Heart left ventricle (tissue), 16 donors: ENCODE measurements around the gene RIN2. TPM values are rescaled to one million over a fixed set of nuclear protein-coding genes. Genes with fewer than 3 reads are reported as not detected.
"Not testable (repeated sequence)": the region's sequence is repeated elsewhere in the genome, so short reads cannot be mapped to it uniquely, and the experiment has no call there.

Source experiments
- ATAC-seq, 4 donors: fragments of 200-7000 bp; cut with Tn5 transposase; one replicate each; pipeline ENCODE4 v1.9.1; 2020 to 2022; ENCODE audit warnings: moderate library complexity in 4 of 4, mild to moderate bottlenecking in 3 of 4, moderate number of reproducible peaks in 1 of 4
- DNase-seq, 5 donors: peaks; one replicate each; pipeline ENCODE4 v3.0.0-alpha.2; 2020
- H3K27ac ChIP-seq, 12 donors: fragments of 200-600 bp; sonication (generic) in 4 of 12; one replicate each; pipeline versions ENCODE4 v1.5.0 to v1.8.0; 2016 to 2022; ENCODE audit warnings: mild to moderate bottlenecking in 2 of 12
- H3K27me3 ChIP-seq, 9 donors: fragments of 200-600 bp; sonication (generic) in 2 of 9; one replicate each; pipeline versions ENCODE4 v1.5.1 to v1.8.0; 2016 to 2022; ENCODE audit warnings: mild to moderate bottlenecking in 3 of 9
- H3K36me3 ChIP-seq, 9 donors: fragments of 200-600 bp; sonication (generic) in 2 of 9; one replicate each; pipeline versions ENCODE4 v1.5.0 to v1.8.0; 2018 to 2022; ENCODE audit warnings: mild to moderate bottlenecking in 2 of 9
- H3K4me1 ChIP-seq, 12 donors: fragments of 200-600 bp; sonication (generic) in 4 of 12; one replicate each; pipeline versions ENCODE4 v1.5.0 to v1.8.0; 2016 to 2022; ENCODE audit warnings: mild to moderate bottlenecking in 3 of 12
- H3K4me3 ChIP-seq, 12 donors: fragments of 200-600 bp; sonication (generic) in 4 of 12; one replicate each; pipeline versions ENCODE4 v1.5.0 to v1.8.0; 2017 to 2022; ENCODE audit warnings: mild to moderate bottlenecking in 9 of 12, moderate library complexity in 4 of 12
- H3K9me3 ChIP-seq, 12 donors: fragments of 200-600 bp; sonication (generic) in 4 of 12; one replicate each; pipeline versions ENCODE4 v1.5.0 to v1.8.0; 2016 to 2022; ENCODE audit warnings: mild to moderate bottlenecking in 1 of 12
- POLR2A ChIP-seq, 2 donors: fragments of 450-650 bp; IDR thresholded peaks; one replicate each; pipeline ENCODE4 v1.6.1; 2017; ENCODE audit warnings: antibody characterized with exemption in 2 of 2, mild to moderate bottlenecking in 2 of 2, moderate library complexity in 2 of 2
- WGBS, 4 donors: extraction: QIAGEN DNeasy Blood & Tissue Kit in 2 of 4; methylation state at CpG; one replicate each; pipeline versions ENCODE4 v1.1.5 to v1.1.7; 2013 to 2018; 5-methylcytosine and 5-hydroxymethylcytosine counted together
- intact Hi-C, 10 donors: fragments of 100-400 bp; cut with DNase I; formaldehyde crosslinking; loops; one replicate each; pipeline versions ENCODE4 v1.11.1 to v1.14.2; 2022
- polyA plus RNA-seq, 2 donors: library from polyadenylated mRNA; stranded (reverse); fragments of 200-250 nt; gene quantifications; one replicate each; pipeline ENCODE4 v1.2.3, GENCODE V29; 2013
- total RNA-seq, 9 donors: library from RNA; depleted of rRNA in 2 of 9; stranded (reverse); fragments of >200 nt in 2 of 9; fragmentation: NEBNext Ultra II Directional in 3 of 9; extraction: Animal tissue kit (Norgen Biotek cat#: 25700) in 3 of 9; gene quantifications; one replicate each; pipeline versions ENCODE4 v1.1.0 to v1.2.4, GENCODE V29; 2016 to 2023
- TF ChIP-seq, protein P1 (sequence below), 12 donors: fragments of 200-600 bp; sonication (generic) in 4 of 12; IDR thresholded peaks; one replicate each; pipeline versions ENCODE4 v1.5.0 to v1.8.0; 2018 to 2022; ENCODE audit warnings: antibody characterized with exemption in 12 of 12, mild to moderate bottlenecking in 5 of 12
- donor health status: ischemic (EF 13 %, LVEDD 7.1; RV severe dilation, severe dysfunction).
- donor health status: healthy with polysubstance abuse.
- donor health status: DM: no; HTN: yes; CAD: no.
- donor health status: DM: no; HTN: no; CAD: no.
- donor health status: ischemic (EF 25% LVEDD 6.9; RV normal size, moderate dysfunction).
- donor health status: ischemic (EF 25% LVEDD 5.7; RV mildly dilated, moderate dysfunction).
- donor health status: healthy.
- donor health status: DM: yes; HTN: yes; CAD: no.
- donor health status: ischemic (EF 35%, LVEDD 5.7; RV mildly dilated, moderate dysfunction).
- donor health status: nonischemic (EF 11% LVEDD 7.7; RV severe dilation, severe dysfunction).
- donor health status: DM: yes; HTN: yes; CAD: no.
- donor health status: PGD.
- donor health status: ischemic (EF 29% LVEDD 5.4; RV normal size, mild dysfunction).
- donor health status: nonischemic (EF 23%, LVEDD 6.1; RV moderate dilation, normal function).

RIN2 gene
- total and polyA plus RNA-seq, 11 donors = 15.0 to 76.5 (median 56.7) TPM

DNA sequence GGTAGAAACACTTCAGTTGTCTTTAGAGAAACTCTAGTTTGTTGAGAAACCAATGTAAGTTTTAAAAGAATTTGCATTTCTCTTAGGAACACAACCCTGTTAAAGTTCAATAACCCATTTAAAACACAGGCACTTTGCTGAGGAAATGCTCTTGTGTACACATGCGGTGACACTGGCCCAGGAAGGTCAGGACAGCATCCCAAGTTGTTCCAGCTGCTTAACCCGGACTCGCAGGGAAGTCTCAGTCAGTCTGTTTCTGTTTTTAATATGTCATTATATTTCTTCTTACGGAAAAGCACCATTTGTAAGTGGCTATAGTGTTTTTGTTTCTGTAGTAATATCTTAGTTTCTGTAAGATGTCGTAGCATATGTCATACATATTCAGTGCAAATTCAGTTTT, 36.9 kb downstream of the RIN2 start:
- ATAC-seq (peak in 2 of 4 donors; percentile 41 to 47), DNase-seq (peak in 1 of 5 donors; percentile 44)
- H3K36me3 ChIP-seq = peaks cover 0 to 11% (median 5%) of the 10 kb centered on the region in 9 donors
- no peaks in the 10 kb centered on the region for H3K9me3 ChIP-seq
- intact Hi-C loops = no loop called here
- TF ChIP-seq, protein P1, sequence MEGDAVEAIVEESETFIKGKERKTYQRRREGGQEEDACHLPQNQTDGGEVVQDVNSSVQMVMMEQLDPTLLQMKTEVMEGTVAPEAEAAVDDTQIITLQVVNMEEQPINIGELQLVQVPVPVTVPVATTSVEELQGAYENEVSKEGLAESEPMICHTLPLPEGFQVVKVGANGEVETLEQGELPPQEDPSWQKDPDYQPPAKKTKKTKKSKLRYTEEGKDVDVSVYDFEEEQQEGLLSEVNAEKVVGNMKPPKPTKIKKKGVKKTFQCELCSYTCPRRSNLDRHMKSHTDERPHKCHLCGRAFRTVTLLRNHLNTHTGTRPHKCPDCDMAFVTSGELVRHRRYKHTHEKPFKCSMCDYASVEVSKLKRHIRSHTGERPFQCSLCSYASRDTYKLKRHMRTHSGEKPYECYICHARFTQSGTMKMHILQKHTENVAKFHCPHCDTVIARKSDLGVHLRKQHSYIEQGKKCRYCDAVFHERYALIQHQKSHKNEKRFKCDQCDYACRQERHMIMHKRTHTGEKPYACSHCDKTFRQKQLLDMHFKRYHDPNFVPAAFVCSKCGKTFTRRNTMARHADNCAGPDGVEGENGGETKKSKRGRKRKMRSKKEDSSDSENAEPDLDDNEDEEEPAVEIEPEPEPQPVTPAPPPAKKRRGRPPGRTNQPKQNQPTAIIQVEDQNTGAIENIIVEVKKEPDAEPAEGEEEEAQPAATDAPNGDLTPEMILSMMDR (IDR thresholded peaks at IDR 0.05) = no peak
- TF ChIP-seq POLR2A (IDR thresholded peaks at IDR 0.05) = no peak
- H3K4me1 ChIP-seq = peaks cover 0 to 34% (median 9%) of the 10 kb centered on the region in 12 donors
- H3K27ac ChIP-seq = no peak overlapping the region
- no peaks in the 10 kb centered on the region for H3K27me3 ChIP-seq
- no peak overlapping the region for H3K4me3 ChIP-seq
- 55 to 59% (median 58%) methylated on average over 5 of the region's 5 CpGs for WGBS, 4 donors

GRCh38 chr20:19799325-19799724, 41.3 kb downstream of the RIN2 start:
- H3K9me3 ChIP-seq = no peaks in the 10 kb centered on the region
- 83 to 88% (median 87%) methylated on average over 5 of the region's 5 CpGs for WGBS, 4 donors
- intact Hi-C loops = no loop called here
- H3K4me1 ChIP-seq = peaks cover 0 to 37% (median 10%) of the 10 kb centered on the region in 12 donors
- no peak for DNase-seq
- TF ChIP-seq POLR2A (IDR thresholded peaks at IDR 0.05) = no peak
- TF ChIP-seq, protein P1 (IDR thresholded peaks at IDR 0.05) = no peak
- no peak for ATAC-seq
- H3K27ac ChIP-seq = no peak overlapping the region
- peaks cover 0 to 45% (median 27%) of the 10 kb centered on the region in 9 donors for H3K36me3 ChIP-seq
- H3K27me3 ChIP-seq = no peaks in the 10 kb centered on the region
- no peak overlapping the region for H3K4me3 ChIP-seq

- DNase-seq (no peak), ATAC-seq (no peak)
- Histone ChIP-seq H3K36me3 (peaks cover 0 to 48% (median 27%) of the 10 kb centered on the region in 9 donors), H3K4me1 (peaks cover 2 to 41% (median 17%) of the 10 kb centered on the region in 12 donors), H3K9me3 (no peaks in the 10 kb centered on the region), H3K27ac (peak overlapping the region in 2 of 12 donors; percentile 1 to 20), H3K27me3 (no peaks in the 10 kb centered on the region), H3K4me3 (no peak overlapping the region)
- WGBS, 4 donors = 84 to 98% (median 92%) methylated on average over 6 of the region's 6 CpGs
- no peak for TF ChIP-seq POLR2A (IDR thresholded peaks at IDR 0.05)
- TF ChIP-seq, protein P1 (IDR thresholded peaks at IDR 0.05) = no peak
- intact Hi-C loops = loop anchor here in 8 of 10 donors (1.0 to 5.0 kb wide), 3 partner anchors 109 to 111 kb away; no protein-coding TSS in a partner anchor
These were observed 44.0 kb downstream of the RIN2 start for GRCh38 chr20:19802099-19802491.

- H3K4me1 ChIP-seq = peaks cover 2 to 46% (median 21%) of the 10 kb centered on the region in 12 donors
- no peak overlapping the region for H3K4me3 ChIP-seq
- DNase-seq (no peak), ATAC-seq (peak; percentile 42 to 68 (median 62))
- H3K27me3 ChIP-seq = no peaks in the 10 kb centered on the region
- H3K9me3 ChIP-seq = no peaks in the 10 kb centered on the region
- peak overlapping the region in 2 of 12 donors; percentile 1 to 20 for H3K27ac ChIP-seq
- intact Hi-C loops = loop anchor here in 8 of 10 donors (1.0 to 5.0 kb wide), 3 partner anchors 110 to 111 kb away; no protein-coding TSS in a partner anchor
- TF ChIP-seq, protein P1 (IDR thresholded peaks at IDR 0.05) = peak in 11 of 12 donors; percentile 18 to 49 (median 37)
- no peak for TF ChIP-seq POLR2A (IDR thresholded peaks at IDR 0.05)
- peaks cover 0 to 48% (median 27%) of the 10 kb centered on the region in 9 donors for H3K36me3 ChIP-seq
- 79 to 90% (median 80%) methylated on average over 3 to 4 of the region's 4 CpGs for WGBS, 4 donors
These were observed 44.6 kb downstream of the RIN2 start for GRCh38 chr20:19802492-19803158.

DNA sequence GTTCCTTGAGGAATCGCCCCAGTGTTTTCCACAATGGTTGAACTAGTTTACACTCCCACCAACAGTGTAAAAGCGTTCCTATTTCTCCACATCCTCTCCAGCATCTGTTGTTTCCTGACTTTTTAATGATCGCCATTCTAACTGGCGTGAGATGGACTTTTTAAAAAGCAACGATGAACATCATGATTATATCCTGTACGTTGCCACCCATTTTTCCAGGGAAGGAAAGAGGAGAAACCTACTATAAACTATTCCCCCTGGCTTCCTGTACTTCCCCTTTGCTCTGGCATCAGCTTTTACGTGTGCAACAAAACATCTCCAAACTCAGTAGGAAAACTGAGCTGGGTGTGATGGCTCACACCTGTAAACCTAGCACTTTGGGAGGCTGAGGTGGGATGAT, 48.2 kb downstream of the RIN2 start:
- DNase-seq, H3K4me3 ChIP-seq, H3K9me3 ChIP-seq, ATAC-seq, intact Hi-C loops, H3K27me3 ChIP-seq: not testable (repeated sequence)
- peaks cover 0 to 40% (median 12%) of the 10 kb centered on the region in 9 donors for H3K36me3 ChIP-seq
- H3K27ac ChIP-seq = peak overlapping the region in 8 of 12 donors; percentile 7 to 51 (median 45)
- 61 to 73% (median 64%) methylated on average over 7 of the region's 7 CpGs for WGBS, 4 donors
- peaks cover 0 to 49% (median 26%) of the 10 kb centered on the region in 12 donors for H3K4me1 ChIP-seq
